HepG2 (cell line): ENCODE results near the gene ZNF189. TPM values are rescaled to one million over a fixed set of nuclear protein-coding genes. Genes with fewer than 3 reads are reported as not detected.

Experiments used
- FOSL2 ChIP-seq: sonication (generic); formaldehyde crosslinking; IDR thresholded peaks from 2 replicates; pipeline ENCODE4 v1.4.0; 2020; ENCODE audit warnings: missing genetic modification reagents
- HOXA7 ChIP-seq: sonication (generic); formaldehyde crosslinking; IDR thresholded peaks from 2 replicates; pipeline ENCODE4 v1.8.1; 2022; ENCODE audit warnings: mild to moderate bottlenecking, missing genetic modification reagents, moderate library complexity
- KAT7 ChIP-seq: IDR thresholded peaks from 2 replicates; pipeline ENCODE4 v1.6.1; 2018; ENCODE audit warnings: borderline replicate concordance, missing compliant biosample characterization
- MYC ChIP-seq: sonication (generic); formaldehyde crosslinking; IDR thresholded peaks from 2 replicates; pipeline ENCODE4 v1.9.0; 2021; ENCODE audit warnings: missing genetic modification reagents, borderline replicate concordance
- NCOR1 ChIP-seq: fragments of 200-600 bp; sonication (generic); IDR thresholded peaks from 2 replicates; pipeline ENCODE4 v1.7.0; 2017; ENCODE audit warnings: antibody characterized with exemption, low read length, borderline replicate concordance
- SALL2 ChIP-seq: sonication (generic); formaldehyde crosslinking; IDR thresholded peaks from 2 replicates; pipeline ENCODE4 v1.8.1; 2023; ENCODE audit warnings: mild to moderate bottlenecking, missing genetic modification reagents, inconsistent platforms
- ZNF138 ChIP-seq: sonication (generic); formaldehyde crosslinking; IDR thresholded peaks from 2 replicates; pipeline ENCODE4 v1.5.0; 2020; ENCODE audit warnings: mild to moderate bottlenecking, low read depth, missing genetic modification reagents
- ZNF7 ChIP-seq: IDR thresholded peaks from 2 replicates; pipeline ENCODE4 v1.6.1; 2016; ENCODE audit warnings: missing biosample characterization, missing genetic modification reagents
- ZSCAN21 ChIP-seq: sonication (generic); formaldehyde crosslinking; IDR thresholded peaks from 2 replicates; pipeline ENCODE4 v1.8.0; 2022; ENCODE audit warnings: mild to moderate bottlenecking, missing genetic modification reagents, moderate library complexity, borderline replicate concordance
- polyA plus RNA-seq, 8 experiments: library from polyadenylated mRNA; depleted of rRNA in 3 of 8; stranded (reverse) in 7 of 8; unstranded in 1 of 8; fragments of >200 nt; fragmentation: Illumina TruSeq in 4 of 8; extraction: Trizol in 4 of 8; gene quantifications; 2 replicates each; pipeline versions ENCODE4 v1.2.1 to v1.2.3, GENCODE V29; 2011 to 2016; ENCODE audit warnings: low read depth in 4 of 8, missing spikeins in 1 of 8, mixed read lengths in 1 of 8; ENCODE audit not compliant: insufficient read depth in 1 of 8
- total RNA-seq, 5 experiments: library from RNA; depleted of rRNA; stranded (reverse); fragments of >200 nt; fragmentation: Illumina TruSeq; extraction: Trizol; gene quantifications; 2 replicates each; pipeline ENCODE4 v1.2.3, GENCODE V29; 2016; ENCODE audit warnings: low read depth in 1 of 5
- TF ChIP-seq, protein P1 (sequence below): sonication (generic); formaldehyde crosslinking; IDR thresholded peaks from 2 replicates; pipeline ENCODE4 v1.5.1; 2020; ENCODE audit warnings: mild to moderate bottlenecking, missing genetic modification reagents, borderline replicate concordance
- TF ChIP-seq, protein P2 (sequence below): sonication (generic); formaldehyde crosslinking; IDR thresholded peaks from 2 replicates; pipeline ENCODE4 v1.5.0; 2020; ENCODE audit warnings: mild to moderate bottlenecking, missing genetic modification reagents
- TF ChIP-seq, protein P3 (sequence below): sonication (generic); formaldehyde crosslinking; IDR thresholded peaks from 2 replicates; pipeline ENCODE4 v1.5.1; 2020; ENCODE audit warnings: missing genetic modification reagents, mild to moderate bottlenecking, borderline replicate concordance
- TF ChIP-seq, protein P4 (sequence below): sonication (generic); formaldehyde crosslinking; IDR thresholded peaks from 2 replicates; pipeline ENCODE4 v1.4.0; 2020; ENCODE audit warnings: missing genetic modification reagents
- TF ChIP-seq, protein P5 (sequence below): fragments of 450-650 bp; IDR thresholded peaks from 2 replicates; pipeline ENCODE4 v1.6.1; 2017; ENCODE audit warnings: mild to moderate bottlenecking

Gene ZNF189
- total and polyA plus RNA-seq, 2 of the 13 experiments (the other 11 are each of a cell fraction or from before 2014, with no cell fraction given) = 8.4 to 50.0 TPM

DNA sequence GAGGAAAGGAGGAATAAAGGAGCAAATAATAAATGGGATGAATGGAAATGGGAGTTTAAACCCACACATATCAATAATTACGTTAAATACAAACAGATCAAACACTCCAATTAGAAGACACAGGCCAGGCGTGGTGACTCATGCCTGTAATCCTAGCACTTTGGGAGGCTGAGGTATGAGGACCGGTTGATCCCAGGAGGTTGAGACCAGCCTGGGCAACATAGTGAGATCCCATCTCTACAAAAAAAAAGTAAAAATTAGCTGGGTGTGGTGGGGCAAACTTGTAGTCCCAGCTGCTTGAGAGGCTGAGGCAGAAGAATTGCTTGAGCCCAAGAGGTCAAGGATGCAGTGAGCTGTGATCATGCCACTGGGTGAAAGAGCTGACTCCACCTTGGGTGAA, 17.5 kb upstream of the ZNF189 start (continued):
- TF ChIP-seq, protein P1, sequence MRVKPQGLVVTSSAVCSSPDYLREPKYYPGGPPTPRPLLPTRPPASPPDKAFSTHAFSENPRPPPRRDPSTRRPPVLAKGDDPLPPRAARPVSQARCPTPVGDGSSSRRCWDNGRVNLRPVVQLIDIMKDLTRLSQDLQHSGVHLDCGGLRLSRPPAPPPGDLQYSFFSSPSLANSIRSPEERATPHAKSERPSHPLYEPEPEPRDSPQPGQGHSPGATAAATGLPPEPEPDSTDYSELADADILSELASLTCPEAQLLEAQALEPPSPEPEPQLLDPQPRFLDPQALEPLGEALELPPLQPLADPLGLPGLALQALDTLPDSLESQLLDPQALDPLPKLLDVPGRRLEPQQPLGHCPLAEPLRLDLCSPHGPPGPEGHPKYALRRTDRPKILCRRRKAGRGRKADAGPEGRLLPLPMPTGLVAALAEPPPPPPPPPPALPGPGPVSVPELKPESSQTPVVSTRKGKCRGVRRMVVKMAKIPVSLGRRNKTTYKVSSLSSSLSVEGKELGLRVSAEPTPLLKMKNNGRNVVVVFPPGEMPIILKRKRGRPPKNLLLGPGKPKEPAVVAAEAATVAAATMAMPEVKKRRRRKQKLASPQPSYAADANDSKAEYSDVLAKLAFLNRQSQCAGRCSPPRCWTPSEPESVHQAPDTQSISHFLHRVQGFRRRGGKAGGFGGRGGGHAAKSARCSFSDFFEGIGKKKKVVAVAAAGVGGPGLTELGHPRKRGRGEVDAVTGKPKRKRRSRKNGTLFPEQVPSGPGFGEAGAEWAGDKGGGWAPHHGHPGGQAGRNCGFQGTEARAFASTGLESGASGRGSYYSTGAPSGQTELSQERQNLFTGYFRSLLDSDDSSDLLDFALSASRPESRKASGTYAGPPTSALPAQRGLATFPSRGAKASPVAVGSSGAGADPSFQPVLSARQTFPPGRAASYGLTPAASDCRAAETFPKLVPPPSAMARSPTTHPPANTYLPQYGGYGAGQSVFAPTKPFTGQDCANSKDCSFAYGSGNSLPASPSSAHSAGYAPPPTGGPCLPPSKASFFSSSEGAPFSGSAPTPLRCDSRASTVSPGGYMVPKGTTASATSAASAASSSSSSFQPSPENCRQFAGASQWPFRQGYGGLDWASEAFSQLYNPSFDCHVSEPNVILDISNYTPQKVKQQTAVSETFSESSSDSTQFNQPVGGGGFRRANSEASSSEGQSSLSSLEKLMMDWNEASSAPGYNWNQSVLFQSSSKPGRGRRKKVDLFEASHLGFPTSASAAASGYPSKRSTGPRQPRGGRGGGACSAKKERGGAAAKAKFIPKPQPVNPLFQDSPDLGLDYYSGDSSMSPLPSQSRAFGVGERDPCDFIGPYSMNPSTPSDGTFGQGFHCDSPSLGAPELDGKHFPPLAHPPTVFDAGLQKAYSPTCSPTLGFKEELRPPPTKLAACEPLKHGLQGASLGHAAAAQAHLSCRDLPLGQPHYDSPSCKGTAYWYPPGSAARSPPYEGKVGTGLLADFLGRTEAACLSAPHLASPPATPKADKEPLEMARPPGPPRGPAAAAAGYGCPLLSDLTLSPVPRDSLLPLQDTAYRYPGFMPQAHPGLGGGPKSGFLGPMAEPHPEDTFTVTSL (CRISPR knock-in tag) = no peak
- TF ChIP-seq KAT7 (CRISPR knock-in tag) (0 out of 2 replicates have a peak, but pooled peaks have one; percentile 34), ZSCAN21 (no peak), SALL2 (no peak), HOXA7 (CRISPR knock-in tag) (no peak), MYC (CRISPR knock-in tag) (no peak), ZNF138 (CRISPR knock-in tag) (no peak), FOSL2 (peak; percentile 47), ZNF7 (CRISPR knock-in tag) (no peak), NCOR1 (no peak)
- TF ChIP-seq, protein P2, sequence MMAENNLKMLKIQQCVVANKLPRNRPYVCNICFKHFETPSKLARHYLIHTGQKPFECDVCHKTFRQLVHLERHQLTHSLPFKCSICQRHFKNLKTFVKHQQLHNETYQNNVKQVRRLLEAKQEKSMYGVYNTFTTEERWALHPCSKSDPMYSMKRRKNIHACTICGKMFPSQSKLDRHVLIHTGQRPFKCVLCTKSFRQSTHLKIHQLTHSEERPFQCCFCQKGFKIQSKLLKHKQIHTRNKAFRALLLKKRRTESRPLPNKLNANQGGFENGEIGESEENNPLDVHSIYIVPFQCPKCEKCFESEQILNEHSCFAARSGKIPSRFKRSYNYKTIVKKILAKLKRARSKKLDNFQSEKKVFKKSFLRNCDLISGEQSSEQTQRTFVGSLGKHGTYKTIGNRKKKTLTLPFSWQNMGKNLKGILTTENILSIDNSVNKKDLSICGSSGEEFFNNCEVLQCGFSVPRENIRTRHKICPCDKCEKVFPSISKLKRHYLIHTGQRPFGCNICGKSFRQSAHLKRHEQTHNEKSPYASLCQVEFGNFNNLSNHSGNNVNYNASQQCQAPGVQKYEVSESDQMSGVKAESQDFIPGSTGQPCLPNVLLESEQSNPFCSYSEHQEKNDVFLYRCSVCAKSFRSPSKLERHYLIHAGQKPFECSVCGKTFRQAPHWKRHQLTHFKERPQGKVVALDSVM (CRISPR knock-in tag) = peak; percentile 48
- TF ChIP-seq, protein P3, sequence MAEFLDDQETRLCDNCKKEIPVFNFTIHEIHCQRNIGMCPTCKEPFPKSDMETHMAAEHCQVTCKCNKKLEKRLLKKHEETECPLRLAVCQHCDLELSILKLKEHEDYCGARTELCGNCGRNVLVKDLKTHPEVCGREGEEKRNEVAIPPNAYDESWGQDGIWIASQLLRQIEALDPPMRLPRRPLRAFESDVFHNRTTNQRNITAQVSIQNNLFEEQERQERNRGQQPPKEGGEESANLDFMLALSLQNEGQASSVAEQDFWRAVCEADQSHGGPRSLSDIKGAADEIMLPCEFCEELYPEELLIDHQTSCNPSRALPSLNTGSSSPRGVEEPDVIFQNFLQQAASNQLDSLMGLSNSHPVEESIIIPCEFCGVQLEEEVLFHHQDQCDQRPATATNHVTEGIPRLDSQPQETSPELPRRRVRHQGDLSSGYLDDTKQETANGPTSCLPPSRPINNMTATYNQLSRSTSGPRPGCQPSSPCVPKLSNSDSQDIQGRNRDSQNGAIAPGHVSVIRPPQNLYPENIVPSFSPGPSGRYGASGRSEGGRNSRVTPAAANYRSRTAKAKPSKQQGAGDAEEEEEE (CRISPR knock-in tag) = no peak
- TF ChIP-seq, protein P4, sequence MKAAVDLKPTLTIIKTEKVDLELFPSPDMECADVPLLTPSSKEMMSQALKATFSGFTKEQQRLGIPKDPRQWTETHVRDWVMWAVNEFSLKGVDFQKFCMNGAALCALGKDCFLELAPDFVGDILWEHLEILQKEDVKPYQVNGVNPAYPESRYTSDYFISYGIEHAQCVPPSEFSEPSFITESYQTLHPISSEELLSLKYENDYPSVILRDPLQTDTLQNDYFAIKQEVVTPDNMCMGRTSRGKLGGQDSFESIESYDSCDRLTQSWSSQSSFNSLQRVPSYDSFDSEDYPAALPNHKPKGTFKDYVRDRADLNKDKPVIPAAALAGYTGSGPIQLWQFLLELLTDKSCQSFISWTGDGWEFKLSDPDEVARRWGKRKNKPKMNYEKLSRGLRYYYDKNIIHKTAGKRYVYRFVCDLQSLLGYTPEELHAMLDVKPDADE = no peak
- TF ChIP-seq, protein P5, sequence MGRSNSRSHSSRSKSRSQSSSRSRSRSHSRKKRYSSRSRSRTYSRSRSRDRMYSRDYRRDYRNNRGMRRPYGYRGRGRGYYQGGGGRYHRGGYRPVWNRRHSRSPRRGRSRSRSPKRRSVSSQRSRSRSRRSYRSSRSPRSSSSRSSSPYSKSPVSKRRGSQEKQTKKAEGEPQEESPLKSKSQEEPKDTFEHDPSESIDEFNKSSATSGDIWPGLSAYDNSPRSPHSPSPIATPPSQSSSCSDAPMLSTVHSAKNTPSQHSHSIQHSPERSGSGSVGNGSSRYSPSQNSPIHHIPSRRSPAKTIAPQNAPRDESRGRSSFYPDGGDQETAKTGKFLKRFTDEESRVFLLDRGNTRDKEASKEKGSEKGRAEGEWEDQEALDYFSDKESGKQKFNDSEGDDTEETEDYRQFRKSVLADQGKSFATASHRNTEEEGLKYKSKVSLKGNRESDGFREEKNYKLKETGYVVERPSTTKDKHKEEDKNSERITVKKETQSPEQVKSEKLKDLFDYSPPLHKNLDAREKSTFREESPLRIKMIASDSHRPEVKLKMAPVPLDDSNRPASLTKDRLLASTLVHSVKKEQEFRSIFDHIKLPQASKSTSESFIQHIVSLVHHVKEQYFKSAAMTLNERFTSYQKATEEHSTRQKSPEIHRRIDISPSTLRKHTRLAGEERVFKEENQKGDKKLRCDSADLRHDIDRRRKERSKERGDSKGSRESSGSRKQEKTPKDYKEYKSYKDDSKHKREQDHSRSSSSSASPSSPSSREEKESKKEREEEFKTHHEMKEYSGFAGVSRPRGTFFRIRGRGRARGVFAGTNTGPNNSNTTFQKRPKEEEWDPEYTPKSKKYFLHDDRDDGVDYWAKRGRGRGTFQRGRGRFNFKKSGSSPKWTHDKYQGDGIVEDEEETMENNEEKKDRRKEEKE = no peak
